GM12864 (cell line): Measurements from ENCODE around the gene GCAT.
"Not testable (repeated sequence)": the region's sequence is repeated elsewhere in the genome, so short reads cannot be mapped to it uniquely, and the experiment has no call there.

ENCODE experiments used
- DNase-seq: peaks from one replicate; pipeline ENCODE4 v3.0.0-alpha.2; 2011; ENCODE audit warnings: low read depth
- H3K4me3 ChIP-seq: 2 replicates; pipeline ENCODE4 v1.5.1; 2011; ENCODE audit warnings: mild to moderate bottlenecking, low read depth, low read length, control low read depth
- TF ChIP-seq, protein P1 (sequence below): IDR thresholded peaks from 2 replicates; pipeline ENCODE4 v1.5.1; 2011; ENCODE audit warnings: low read depth, mild to moderate bottlenecking, moderate library complexity, low read length, control low read depth, inconsistent platforms; ENCODE audit errors: missing control alignments

Gene GCAT

GRCh38 chr22:37797874-37798500 is 9.7 kb upstream of the GCAT start:
- H3K4me3 ChIP-seq = no peak overlapping the region
- TF ChIP-seq, protein P1, sequence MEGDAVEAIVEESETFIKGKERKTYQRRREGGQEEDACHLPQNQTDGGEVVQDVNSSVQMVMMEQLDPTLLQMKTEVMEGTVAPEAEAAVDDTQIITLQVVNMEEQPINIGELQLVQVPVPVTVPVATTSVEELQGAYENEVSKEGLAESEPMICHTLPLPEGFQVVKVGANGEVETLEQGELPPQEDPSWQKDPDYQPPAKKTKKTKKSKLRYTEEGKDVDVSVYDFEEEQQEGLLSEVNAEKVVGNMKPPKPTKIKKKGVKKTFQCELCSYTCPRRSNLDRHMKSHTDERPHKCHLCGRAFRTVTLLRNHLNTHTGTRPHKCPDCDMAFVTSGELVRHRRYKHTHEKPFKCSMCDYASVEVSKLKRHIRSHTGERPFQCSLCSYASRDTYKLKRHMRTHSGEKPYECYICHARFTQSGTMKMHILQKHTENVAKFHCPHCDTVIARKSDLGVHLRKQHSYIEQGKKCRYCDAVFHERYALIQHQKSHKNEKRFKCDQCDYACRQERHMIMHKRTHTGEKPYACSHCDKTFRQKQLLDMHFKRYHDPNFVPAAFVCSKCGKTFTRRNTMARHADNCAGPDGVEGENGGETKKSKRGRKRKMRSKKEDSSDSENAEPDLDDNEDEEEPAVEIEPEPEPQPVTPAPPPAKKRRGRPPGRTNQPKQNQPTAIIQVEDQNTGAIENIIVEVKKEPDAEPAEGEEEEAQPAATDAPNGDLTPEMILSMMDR = peak; percentile 38
- DNase-seq = no peak

- not testable (repeated sequence) for DNase-seq, H3K4me3 ChIP-seq
Measured at GRCh38 chr22:37799979-37800378, 7.8 kb upstream of the GCAT start.

- TF ChIP-seq, protein P1 = no peak
- H3K4me3 ChIP-seq = peak overlapping the region; percentile 49
- no peak for DNase-seq
Measured at GRCh38 chr22:37801946-37802309, 5.8 kb upstream of the GCAT start.

- DNase-seq = no peak
- TF ChIP-seq, protein P1 = no peak
- H3K4me3 ChIP-seq = peak overlapping the region; percentile 49
Measured at GRCh38 chr22:37802310-37803194, 5.2 kb upstream of the GCAT start.

GRCh38 chr22:37803195-37803638 is 4.5 kb upstream of the GCAT start:
- H3K4me3 ChIP-seq = no peak overlapping the region
- TF ChIP-seq, protein P1 = no peak
- no peak for DNase-seq

DNA sequence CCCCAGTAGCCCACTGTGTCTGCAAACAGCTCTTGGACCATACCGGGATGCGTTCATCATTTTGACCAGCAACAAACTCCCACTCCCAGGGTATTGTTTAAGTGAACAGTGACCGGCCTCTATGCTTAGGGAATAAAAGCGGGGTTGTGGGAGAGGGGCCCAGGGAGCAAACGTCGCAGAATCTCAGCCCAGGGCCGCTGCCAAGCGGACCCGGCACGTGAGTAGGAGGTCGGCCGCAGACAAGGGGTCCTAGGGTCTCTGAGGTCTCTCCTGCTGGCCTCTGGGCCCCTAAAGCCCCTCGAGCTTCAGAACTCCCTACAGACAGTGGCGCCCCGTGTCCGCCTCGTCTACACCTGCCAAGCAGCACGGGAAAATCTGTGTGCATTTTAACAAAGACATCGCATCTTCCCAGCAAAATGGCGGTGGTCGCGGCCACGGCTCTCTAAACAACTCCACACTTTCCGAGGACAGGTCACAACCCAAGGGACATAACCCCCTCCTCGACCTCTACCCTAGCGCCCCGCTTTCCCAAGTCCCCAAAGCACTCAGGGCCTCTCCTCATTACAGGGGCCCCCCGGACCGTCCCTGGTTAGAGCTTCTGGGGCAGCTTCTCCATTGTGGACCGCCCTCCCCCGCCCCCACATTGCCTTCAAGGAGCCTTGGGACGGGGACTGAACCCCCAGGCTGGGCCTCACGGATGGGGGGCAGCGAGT is 3.9 kb upstream of the GCAT start:
- no peak for DNase-seq
- TF ChIP-seq, protein P1 = no peak
- no peak overlapping the region for H3K4me3 ChIP-seq

- TF ChIP-seq, protein P1 = no peak
- no peak for DNase-seq
- H3K4me3 ChIP-seq = peak overlapping the region; percentile 47
Measured at GRCh38 chr22:37804352-37804880, 3.3 kb upstream of the GCAT start.
